ENCODE measurements around the gene GSN. TPM values are rescaled to one million over a fixed set of nuclear protein-coding genes. Genes with fewer than 3 reads are reported as not detected.

The GSN gene
- total and polyA plus RNA-seq, 12 donors: 78.5 to 735 (median 293) TPM

- DNase-seq: no peak
- Histone ChIP-seq H3K36me3 (replicated peaks in 1 of 2) (no peaks in the 10 kb centered on the region), H3K4me3 (no peak overlapping the region), H3K27me3 (no peaks in the 10 kb centered on the region), H3K9me3 (replicated peaks in 1 of 3) (no peaks in the 10 kb centered on the region), H3K27ac (no peak overlapping the region), H3K4me1 (replicated peaks in 1 of 2) (peaks cover 5 to 6% of the 10 kb centered on the region in 2 donors)
- WGBS, 4 donors: 84 to 100% (median 92%) methylated on average over 2 of the region's 2 CpGs
- intact Hi-C loops (cut with DNase I): no loop called here
- no peak for TF ChIP-seq POLR2A (IDR thresholded peaks at IDR 0.05)
- no peak for TF ChIP-seq CTCF (IDR thresholded peaks at IDR 0.05)
Observed at GRCh38 chr9:121253162-121253561, 14.8 kb upstream of the GSN start.

- H3K9me3 ChIP-seq (replicated peaks in 1 of 3): no peaks in the 10 kb centered on the region
Observed at GRCh38 chr9:121253821-121254501, 14.0 kb upstream of the GSN start.

GRCh38 chr9:121259498-121259897 is 8.5 kb upstream of the GSN start:
- TF ChIP-seq CTCF (IDR thresholded peaks at IDR 0.05): no peak
- H3K27ac ChIP-seq: no peak overlapping the region
- 82 to 97% (median 89%) methylated on average over 4 of the region's 4 CpGs for WGBS, 4 donors
- no peaks in the 10 kb centered on the region for H3K9me3 ChIP-seq (replicated peaks in 1 of 3)
- intact Hi-C loops (cut with DNase I): no loop called here
- no peaks in the 10 kb centered on the region for H3K36me3 ChIP-seq (replicated peaks in 1 of 2)
- peaks cover 13 to 28% of the 10 kb centered on the region in 2 donors for H3K4me1 ChIP-seq (replicated peaks in 1 of 2)
- DNase-seq: no peak
- no peak overlapping the region for H3K4me3 ChIP-seq
- no peaks in the 10 kb centered on the region for H3K27me3 ChIP-seq

More at GRCh38 chr9:121253821-121254501, 14.0 kb upstream of the GSN start:
- peaks cover 9 to 14% of the 10 kb centered on the region in 2 donors for H3K4me1 ChIP-seq (replicated peaks in 1 of 2)
- TF ChIP-seq CTCF (IDR thresholded peaks at IDR 0.05) (no peak), POLR2A (IDR thresholded peaks at IDR 0.05) (no peak)
- H3K27ac ChIP-seq: no peak overlapping the region
- H3K36me3 ChIP-seq (replicated peaks in 1 of 2): no peaks in the 10 kb centered on the region
- no peak overlapping the region for H3K4me3 ChIP-seq
- no peak for DNase-seq
- no peaks in the 10 kb centered on the region for H3K27me3 ChIP-seq
- WGBS, 4 donors: 55 to 64% (median 58%) methylated on average over 6 of the region's 6 CpGs
- intact Hi-C loops (cut with DNase I): no loop called here

GRCh38 chr9:121259935-121260334 is 8.0 kb upstream of the GSN start:
- peaks cover 13 to 28% of the 10 kb centered on the region in 2 donors for H3K4me1 ChIP-seq (replicated peaks in 1 of 2)
- no peak overlapping the region for H3K4me3 ChIP-seq
- intact Hi-C loops (cut with DNase I): no loop called here
- DNase-seq: no peak
- TF ChIP-seq CTCF (IDR thresholded peaks at IDR 0.05) (no peak), POLR2A (IDR thresholded peaks at IDR 0.05) (no peak)
- H3K27ac ChIP-seq: no peak overlapping the region
- no peaks in the 10 kb centered on the region for H3K36me3 ChIP-seq (replicated peaks in 1 of 2)
- WGBS, 4 donors: 78 to 95% (median 91%) methylated on average over 5 of the region's 5 CpGs
- no peaks in the 10 kb centered on the region for H3K9me3 ChIP-seq (replicated peaks in 1 of 3)
- no peaks in the 10 kb centered on the region for H3K27me3 ChIP-seq

All from adrenal gland (tissue), 12 donors.